Right lobe of liver (tissue), 4 donors: ENCODE measurements around the gene UQCR10.

Experiments used
- CTCF ChIP-seq, 4 donors: fragments of 200-600 bp in 3 of 4; fragments of 450-650 bp in 1 of 4; IDR thresholded peaks; one replicate each; pipeline versions ENCODE4 v1.5.1 to v1.8.0; 2016 to 2022; ENCODE audit warnings: antibody characterized with exemption in 4 of 4, mild to moderate bottlenecking in 2 of 4
- POLR2A ChIP-seq: fragments of 450-650 bp; IDR thresholded peaks from one replicate; pipeline ENCODE4 v1.6.1; 2017; ENCODE audit warnings: antibody characterized with exemption, mild to moderate bottlenecking
- donor health status: DM: no; HTN: no; CAD: no.
- donor health status: DM: no; HTN: no; CAD: no.
- donor health status: DM: no; HTN: yes; CAD: no.

- TF ChIP-seq CTCF (IDR thresholded peaks at IDR 0.05) (no peak), POLR2A (no peak)
Observed at GRCh38 chr22:29758068-29758622, 9.0 kb upstream of the UQCR10 start.
